ENCODE data around the gene ECT2. TPM values are rescaled to one million over a fixed set of nuclear protein-coding genes. Genes with fewer than 3 reads are reported as not detected.
"Not testable (repeated sequence)": the region's sequence is repeated elsewhere in the genome, so short reads cannot be mapped to it uniquely, and the experiment has no call there.

Gene ECT2
- total and polyA plus RNA-seq, 7 donors = 1.9 to 6.9 (median 2.2) TPM

- intact Hi-C loops (cut with DNase I) = loop anchor here (5.0 kb wide), 2 partner anchors 36 to 41 kb away; no protein-coding TSS in a partner anchor
- H3K4me3 ChIP-seq = no peak overlapping the region
- no peak for DNase-seq
- 41 to 43% (median 42%) methylated on average over 3 of the region's 3 CpGs for WGBS, 3 donors
- H3K36me3 ChIP-seq (ENCODE audit: insufficient read depth in 1 of 2, low read depth in 1 of 2) = no peaks in the 10 kb centered on the region
- ATAC-seq = no peak
- no peak overlapping the region for H3K27ac ChIP-seq
- no peaks in the 10 kb centered on the region for H3K27me3 ChIP-seq (ENCODE audit: insufficient read depth in 3 of 3, low read length in 2 of 3)
- H3K9me3 ChIP-seq = no peaks in the 10 kb centered on the region
- TF ChIP-seq CTCF (IDR thresholded peaks at IDR 0.05) = no peak
- H3K4me1 ChIP-seq = peaks cover 6% of the 10 kb centered on the region
Measured at GRCh38 chr3:172713316-172713715, 37.2 kb upstream of the ECT2 start.

- intact Hi-C loops (cut with DNase I) = no loop called here
- no peak for ATAC-seq
- Histone ChIP-seq H3K4me3 (no peak overlapping the region), H3K4me1 (no peaks in the 10 kb centered on the region), H3K27me3 (ENCODE audit: insufficient read depth in 3 of 3, low read length in 2 of 3) (no peaks in the 10 kb centered on the region), H3K27ac (no peak overlapping the region), H3K36me3 (ENCODE audit: insufficient read depth in 1 of 2, low read depth in 1 of 2) (no peaks in the 10 kb centered on the region), H3K9me3 (no peaks in the 10 kb centered on the region)
- DNase-seq = peak in 1 of 2 donors; percentile 30
- 63 to 82% (median 81%) methylated on average over 5 of the region's 5 CpGs for WGBS, 3 donors
- TF ChIP-seq CTCF (IDR thresholded peaks at IDR 0.05) = no peak
Measured at GRCh38 chr3:172716476-172716875, 34.0 kb upstream of the ECT2 start.

- Histone ChIP-seq H3K27me3 (ENCODE audit: insufficient read depth in 3 of 3, low read length in 2 of 3) (no peaks in the 10 kb centered on the region), H3K9me3 (no peaks in the 10 kb centered on the region), H3K27ac (no peak overlapping the region), H3K36me3 (ENCODE audit: insufficient read depth in 1 of 2, low read depth in 1 of 2) (no peaks in the 10 kb centered on the region), H3K4me3 (no peak overlapping the region), H3K4me1 (no peaks in the 10 kb centered on the region)
- no peak for ATAC-seq
- DNase-seq = no peak
- peak; percentile 21 for TF ChIP-seq CTCF (IDR thresholded peaks at IDR 0.05)
- 66 to 80% (median 76%) methylated on average over 4 of the region's 4 CpGs for WGBS, 3 donors
- intact Hi-C loops (cut with DNase I) = no loop called here
Measured at GRCh38 chr3:172717493-172718088, 32.9 kb upstream of the ECT2 start.

- H3K4me3 ChIP-seq; ATAC-seq; H3K27me3 ChIP-seq (ENCODE audit: insufficient read depth in 3 of 3, low read length in 2 of 3); H3K36me3 ChIP-seq (ENCODE audit: insufficient read depth in 1 of 2, low read depth in 1 of 2); H3K27ac ChIP-seq; intact Hi-C loops (cut with DNase I); H3K9me3 ChIP-seq; H3K4me1 ChIP-seq; DNase-seq: not testable (repeated sequence)
- 79 to 84% (median 84%) methylated on average over 8 of the region's 8 CpGs for WGBS, 3 donors
Measured at GRCh38 chr3:172722536-172723040, 27.9 kb upstream of the ECT2 start.

GRCh38 chr3:172726380-172726779 is 24.1 kb upstream of the ECT2 start:
- Histone ChIP-seq H3K36me3 (ENCODE audit: insufficient read depth in 1 of 2, low read depth in 1 of 2) (no peaks in the 10 kb centered on the region), H3K27ac (no peak overlapping the region), H3K4me3 (no peak overlapping the region), H3K4me1 (no peaks in the 10 kb centered on the region), H3K9me3 (no peaks in the 10 kb centered on the region), H3K27me3 (ENCODE audit: insufficient read depth in 3 of 3, low read length in 2 of 3) (no peaks in the 10 kb centered on the region)
- 72 to 81% (median 73%) methylated on average over 1 of the region's 1 CpG for WGBS, 3 donors
- ATAC-seq (no peak), DNase-seq (no peak)
- intact Hi-C loops (cut with DNase I) = no loop called here
- no peak for TF ChIP-seq CTCF (IDR thresholded peaks at IDR 0.05)
